Prostate gland (tissue), 2 donors: ENCODE results near the gene HDAC4.

Experiments
- POLR2A ChIP-seq: fragments of 450-650 bp; IDR thresholded peaks from one replicate; pipeline ENCODE4 v1.6.1; 2016; ENCODE audit warnings: antibody characterized with exemption, mild to moderate bottlenecking
- POLR2AphosphoS5 ChIP-seq: sonication (generic); formaldehyde crosslinking; IDR thresholded peaks from one replicate; pipeline ENCODE4 v1.6.1; 2017; ENCODE audit warnings: antibody characterized with exemption
- TF ChIP-seq, protein P1 (sequence below), 4 experiments: fragments of 200-600 bp in 2 of 4; fragments of 450-650 bp in 2 of 4; sonication (generic) in 2 of 4; IDR thresholded peaks; 1 replicate in 3 of 4; 2 replicates in 1 of 4; pipeline ENCODE4 v1.5.1; 2016 to 2019; ENCODE audit warnings: antibody characterized with exemption in 4 of 4, mild to moderate bottlenecking in 2 of 4, moderate library complexity in 2 of 4

DNA sequence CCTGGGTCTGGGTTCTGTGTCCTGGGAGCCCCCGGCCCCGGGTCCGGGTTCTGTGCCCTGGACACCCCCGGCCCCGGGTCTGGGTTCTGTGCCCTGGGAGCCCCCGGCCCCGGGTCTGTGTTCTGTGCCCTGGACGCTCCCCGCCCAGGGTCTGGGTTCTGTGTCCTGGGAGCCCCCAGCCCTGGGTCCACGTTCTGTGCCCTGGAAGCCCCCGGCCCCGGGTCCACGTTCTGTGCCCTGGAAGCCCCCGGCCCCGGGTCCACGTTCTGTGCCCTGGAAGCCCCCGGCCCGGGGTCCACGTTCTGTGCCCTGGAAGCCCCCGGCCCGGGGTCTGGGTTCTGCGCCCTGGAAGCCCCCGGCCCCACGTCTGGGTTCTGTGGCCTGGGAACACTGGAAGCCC, 299.0 kb downstream of the HDAC4 start:
- TF ChIP-seq POLR2A: no peak
- TF ChIP-seq, protein P1, sequence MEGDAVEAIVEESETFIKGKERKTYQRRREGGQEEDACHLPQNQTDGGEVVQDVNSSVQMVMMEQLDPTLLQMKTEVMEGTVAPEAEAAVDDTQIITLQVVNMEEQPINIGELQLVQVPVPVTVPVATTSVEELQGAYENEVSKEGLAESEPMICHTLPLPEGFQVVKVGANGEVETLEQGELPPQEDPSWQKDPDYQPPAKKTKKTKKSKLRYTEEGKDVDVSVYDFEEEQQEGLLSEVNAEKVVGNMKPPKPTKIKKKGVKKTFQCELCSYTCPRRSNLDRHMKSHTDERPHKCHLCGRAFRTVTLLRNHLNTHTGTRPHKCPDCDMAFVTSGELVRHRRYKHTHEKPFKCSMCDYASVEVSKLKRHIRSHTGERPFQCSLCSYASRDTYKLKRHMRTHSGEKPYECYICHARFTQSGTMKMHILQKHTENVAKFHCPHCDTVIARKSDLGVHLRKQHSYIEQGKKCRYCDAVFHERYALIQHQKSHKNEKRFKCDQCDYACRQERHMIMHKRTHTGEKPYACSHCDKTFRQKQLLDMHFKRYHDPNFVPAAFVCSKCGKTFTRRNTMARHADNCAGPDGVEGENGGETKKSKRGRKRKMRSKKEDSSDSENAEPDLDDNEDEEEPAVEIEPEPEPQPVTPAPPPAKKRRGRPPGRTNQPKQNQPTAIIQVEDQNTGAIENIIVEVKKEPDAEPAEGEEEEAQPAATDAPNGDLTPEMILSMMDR (IDR thresholded peaks at IDR 0.05): no peak
- no peak for TF ChIP-seq POLR2AphosphoS5
